ENCODE measurements around the gene PRKCE. TPM values are rescaled to one million over a fixed set of nuclear protein-coding genes. Genes with fewer than 3 reads are reported as not detected.

PRKCE gene
- total and polyA plus RNA-seq, 2 experiments from 2014 or later = 9.6 to 11.9 TPM

DNA sequence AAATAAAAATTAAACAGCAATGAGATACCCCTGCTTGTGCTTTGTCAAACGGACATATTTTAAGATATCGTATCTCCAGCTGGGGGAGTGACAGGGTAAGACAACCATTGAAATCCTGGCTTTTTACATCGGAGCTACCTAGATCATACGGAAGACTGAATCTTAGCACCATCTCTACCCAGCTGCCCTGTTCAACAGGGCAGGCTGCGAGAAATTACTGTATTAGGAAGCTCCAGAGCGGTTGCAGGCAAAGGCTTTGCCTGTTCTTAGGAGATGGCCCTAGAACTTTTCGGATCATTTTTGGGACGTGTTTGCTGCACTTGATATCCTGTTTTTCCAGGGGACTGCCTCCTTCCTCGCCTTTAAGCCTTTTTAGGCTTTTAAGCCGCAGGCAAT, 2.0 kb upstream of the PRKCE start:
- WGBS (ENCODE audit: low lambda C conversion rate, missing lambda C conversion rate) = 9% methylated on average over 10 of the region's 10 CpGs
- no peaks in the 10 kb centered on the region for H3K9me3 ChIP-seq (ENCODE audit: low read depth)
- peaks cover 17% of the 10 kb centered on the region for H3K79me2 ChIP-seq
- H3K36me3 ChIP-seq (replicated peaks; ENCODE audit: insufficient read depth, low read depth) = no peaks in the 10 kb centered on the region
- DNase-seq (ENCODE audit: low spot score) = peak; percentile 32
- TF ChIP-seq, protein P1, sequence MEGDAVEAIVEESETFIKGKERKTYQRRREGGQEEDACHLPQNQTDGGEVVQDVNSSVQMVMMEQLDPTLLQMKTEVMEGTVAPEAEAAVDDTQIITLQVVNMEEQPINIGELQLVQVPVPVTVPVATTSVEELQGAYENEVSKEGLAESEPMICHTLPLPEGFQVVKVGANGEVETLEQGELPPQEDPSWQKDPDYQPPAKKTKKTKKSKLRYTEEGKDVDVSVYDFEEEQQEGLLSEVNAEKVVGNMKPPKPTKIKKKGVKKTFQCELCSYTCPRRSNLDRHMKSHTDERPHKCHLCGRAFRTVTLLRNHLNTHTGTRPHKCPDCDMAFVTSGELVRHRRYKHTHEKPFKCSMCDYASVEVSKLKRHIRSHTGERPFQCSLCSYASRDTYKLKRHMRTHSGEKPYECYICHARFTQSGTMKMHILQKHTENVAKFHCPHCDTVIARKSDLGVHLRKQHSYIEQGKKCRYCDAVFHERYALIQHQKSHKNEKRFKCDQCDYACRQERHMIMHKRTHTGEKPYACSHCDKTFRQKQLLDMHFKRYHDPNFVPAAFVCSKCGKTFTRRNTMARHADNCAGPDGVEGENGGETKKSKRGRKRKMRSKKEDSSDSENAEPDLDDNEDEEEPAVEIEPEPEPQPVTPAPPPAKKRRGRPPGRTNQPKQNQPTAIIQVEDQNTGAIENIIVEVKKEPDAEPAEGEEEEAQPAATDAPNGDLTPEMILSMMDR (IDR thresholded peaks at IDR 0.05; ENCODE audit: poor library complexity) = peak; percentile 15
- TF ChIP-seq EZH2 (IDR thresholded peaks at IDR 0.05; ENCODE audit: borderline replicate concordance) (no peak), EZH2phosphoT487 (IDR thresholded peaks at IDR 0.05; ENCODE audit: low read depth, severe bottlenecking, unreplicated experiment) (no peak)
- H3K4me1 ChIP-seq (ENCODE audit: insufficient read depth) = peaks cover 6% of the 10 kb centered on the region
- peak overlapping the region; percentile 95 for H3K27ac ChIP-seq
- H3K27me3 ChIP-seq = peaks cover 2% of the 10 kb centered on the region
- H3K4me2 ChIP-seq = peak overlapping the region; percentile 84
- H3K4me3 ChIP-seq = peak overlapping the region; percentile 53
- H4K20me1 ChIP-seq (ENCODE audit: insufficient read depth, poor library complexity, severe bottlenecking) = peaks cover 8% of the 10 kb centered on the region
- no peaks in the 10 kb centered on the region for H3K9me2 ChIP-seq (replicated peaks; ENCODE audit: insufficient read depth)
- H2AFZ ChIP-seq = peak overlapping the region; percentile 70

DNA sequence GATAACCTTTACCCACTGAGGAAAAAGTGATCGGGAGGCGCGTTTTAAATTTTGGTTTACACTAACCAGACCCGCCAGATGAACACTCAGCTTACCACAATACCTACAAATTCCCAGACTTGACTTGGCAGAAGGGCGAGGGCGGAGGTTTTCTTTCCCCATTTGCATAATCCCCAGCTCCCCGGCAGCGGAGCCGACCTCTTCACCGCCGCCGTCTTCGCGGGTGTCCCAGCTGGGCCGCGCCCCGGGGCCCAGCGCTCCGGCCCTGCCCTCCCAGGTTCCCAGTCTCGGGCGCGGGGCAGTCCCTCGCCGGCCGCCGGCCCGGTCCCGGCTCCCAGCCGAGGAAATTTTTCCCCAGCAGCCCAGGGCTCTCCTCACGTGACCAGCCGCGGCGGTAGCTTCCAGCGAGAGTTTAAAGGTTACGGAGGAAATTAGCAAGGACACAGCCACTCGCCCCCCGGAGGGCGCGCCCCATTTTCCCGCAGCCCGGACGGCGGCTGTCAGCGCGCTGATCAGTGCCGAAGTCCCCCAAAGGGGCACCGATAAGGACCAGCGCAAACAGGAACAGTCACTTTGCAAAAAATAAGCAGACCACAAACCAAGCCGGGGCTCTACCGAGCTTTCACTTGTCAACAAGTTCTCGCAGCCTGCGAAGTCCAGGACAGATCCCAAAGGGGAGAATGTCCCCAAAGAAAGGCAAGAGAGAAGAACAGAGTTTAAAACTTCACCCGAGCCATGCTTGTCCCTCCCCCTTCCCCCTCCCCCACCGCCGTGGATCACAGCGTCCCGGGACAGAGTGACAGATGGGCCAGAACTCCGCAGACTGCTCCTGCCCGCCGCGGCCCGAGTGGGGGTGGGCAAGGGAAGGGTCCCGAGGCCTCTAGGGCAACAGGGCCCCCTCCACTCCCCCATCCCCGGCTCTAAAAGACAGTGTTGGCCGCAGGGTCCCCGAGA, 1.3 kb upstream of the PRKCE start:
- Histone ChIP-seq H3K9me3 (ENCODE audit: low read depth) (no peaks in the 10 kb centered on the region), H3K9me2 (replicated peaks; ENCODE audit: insufficient read depth) (no peaks in the 10 kb centered on the region), H3K27me3 (peaks cover 2% of the 10 kb centered on the region), H4K20me1 (ENCODE audit: insufficient read depth, poor library complexity, severe bottlenecking) (peaks cover 8% of the 10 kb centered on the region), H3K36me3 (replicated peaks; ENCODE audit: insufficient read depth, low read depth) (no peaks in the 10 kb centered on the region), H3K4me3 (peak overlapping the region; percentile 53), H2AFZ (peak overlapping the region; percentile 70), H3K27ac (peak overlapping the region; percentile 95), H3K4me2 (peak overlapping the region; percentile 84), H3K4me1 (ENCODE audit: insufficient read depth) (peaks cover 6% of the 10 kb centered on the region), H3K79me2 (peaks cover 22% of the 10 kb centered on the region)
- peak; percentile 86 for DNase-seq (ENCODE audit: low spot score)
- whole genome bisulfite sequencing (ENCODE audit: low lambda C conversion rate, missing lambda C conversion rate) = 1% methylated on average over 65 of the region's 66 CpGs
- TF ChIP-seq, protein P1 (IDR thresholded peaks at IDR 0.05; ENCODE audit: poor library complexity) = no peak
- TF ChIP-seq EZH2 (IDR thresholded peaks at IDR 0.05; ENCODE audit: borderline replicate concordance) (no peak), EZH2phosphoT487 (IDR thresholded peaks at IDR 0.05; ENCODE audit: low read depth, severe bottlenecking, unreplicated experiment) (no peak)

DNA sequence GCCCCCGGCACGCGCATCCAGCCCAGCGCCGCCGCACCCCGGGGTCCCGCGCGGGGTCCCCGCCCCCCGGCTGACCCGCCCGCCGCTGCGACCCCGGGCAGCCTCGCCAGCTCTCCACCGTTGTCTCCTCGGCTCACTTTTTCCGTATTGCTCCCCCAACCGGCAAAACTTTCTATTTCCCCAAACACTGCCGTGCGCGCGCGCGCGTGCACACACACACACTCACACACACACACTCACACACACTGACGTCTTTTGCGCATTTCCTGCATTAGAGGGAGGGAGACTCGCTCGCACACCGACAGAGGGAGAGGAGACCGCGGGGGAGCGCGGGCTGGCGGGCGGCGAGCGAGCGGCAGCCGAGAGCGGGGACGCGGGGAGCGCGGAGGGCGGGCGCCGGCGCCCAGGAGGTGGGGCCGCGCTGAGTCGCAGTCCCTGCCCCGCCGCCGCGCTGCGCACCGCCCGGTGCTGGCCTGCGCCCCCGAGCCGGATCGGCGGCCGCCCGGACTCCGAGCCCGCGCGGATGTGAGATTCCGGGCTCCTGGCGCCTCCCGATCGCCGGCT, 542 bp upstream of the PRKCE start:
- H3K4me3 ChIP-seq = peak overlapping the region; percentile 53

More for the DNA sequence above, 542 bp upstream of the PRKCE start:
- peak; percentile 94 for DNase-seq (ENCODE audit: low spot score)
- H3K4me1 ChIP-seq (ENCODE audit: insufficient read depth) = peaks cover 6% of the 10 kb centered on the region
- H4K20me1 ChIP-seq (ENCODE audit: insufficient read depth, poor library complexity, severe bottlenecking) = peaks cover 8% of the 10 kb centered on the region
- H3K9me2 ChIP-seq (replicated peaks; ENCODE audit: insufficient read depth) = no peaks in the 10 kb centered on the region
- H3K4me2 ChIP-seq = peak overlapping the region; percentile 95
- H3K27ac ChIP-seq = peak overlapping the region; percentile 95
- H3K79me2 ChIP-seq = peaks cover 28% of the 10 kb centered on the region
- H3K27me3 ChIP-seq = peaks cover 2% of the 10 kb centered on the region
- H3K9me3 ChIP-seq (ENCODE audit: low read depth) = no peaks in the 10 kb centered on the region
- no peaks in the 10 kb centered on the region for H3K36me3 ChIP-seq (replicated peaks; ENCODE audit: insufficient read depth, low read depth)
- H2AFZ ChIP-seq = peak overlapping the region; percentile 74
- under 1% methylated on average over 23 of the region's 79 CpGs for WGBS (ENCODE audit: low lambda C conversion rate, missing lambda C conversion rate)
- TF ChIP-seq, protein P1 (IDR thresholded peaks at IDR 0.05; ENCODE audit: poor library complexity) = peak; percentile 54
- TF ChIP-seq EZH2 (IDR thresholded peaks at IDR 0.05; ENCODE audit: borderline replicate concordance) = no peak
